Psoas muscle (tissue), 8 donors: ENCODE results near the gene SLC24A3. TPM values are rescaled to one million over a fixed set of nuclear protein-coding genes. Genes with fewer than 3 reads are reported as not detected.
"Not testable (repeated sequence)": the region's sequence is repeated elsewhere in the genome, so short reads cannot be mapped to it uniquely, and the experiment has no call there.

Experiments
- ATAC-seq, 4 donors: fragments of 200-7000 bp; cut with Tn5 transposase; one replicate each; pipeline ENCODE4 v1.9.1; 2020; ENCODE audit warnings: moderate library complexity in 3 of 4, mild to moderate bottlenecking in 2 of 4
- DNase-seq, 2 donors: peaks; one replicate each; pipeline ENCODE4 v3.0.0-alpha.2; 2020
- H3K27ac ChIP-seq: fragments of 200-600 bp; one replicate; pipeline ENCODE4 v1.8.0; 2022
- H3K27me3 ChIP-seq, 3 donors: fragments of 200-600 bp in 1 of 3; one replicate each; pipeline versions ENCODE4 v1.6.1 to v1.8.0; 2013 to 2022; ENCODE audit warnings: low read length in 2 of 3, mild to moderate bottlenecking in 2 of 3, moderate library complexity in 1 of 3; ENCODE audit not compliant: insufficient read depth in 3 of 3
- H3K36me3 ChIP-seq, 2 donors: fragments of 200-600 bp in 1 of 2; one replicate each; pipeline versions ENCODE4 v1.6.1 to v1.8.0; 2013 to 2022; ENCODE audit warnings: low read depth in 1 of 2, mild to moderate bottlenecking in 1 of 2, moderate library complexity in 1 of 2; ENCODE audit not compliant: insufficient read depth in 1 of 2
- H3K4me1 ChIP-seq: fragments of 200-600 bp; one replicate; pipeline ENCODE4 v1.8.0; 2022
- H3K4me3 ChIP-seq: fragments of 200-600 bp; one replicate; pipeline ENCODE4 v1.8.0; 2022; ENCODE audit warnings: mild to moderate bottlenecking
- H3K9me3 ChIP-seq: fragments of 200-600 bp; one replicate; pipeline ENCODE4 v1.8.0; 2022
- CTCF ChIP-seq: fragments of 200-600 bp; IDR thresholded peaks from one replicate; pipeline ENCODE4 v1.8.0; 2022; ENCODE audit warnings: antibody characterized with exemption
- WGBS, 3 donors: extraction: QIAGEN DNeasy Blood & Tissue Kit; methylation state at CpG; one replicate each; pipeline versions ENCODE4 v1.1.6 to v1.1.7; 2013; 5-methylcytosine and 5-hydroxymethylcytosine counted together
- intact Hi-C, 2 donors: fragments of 100-400 bp; cut with DNase I; formaldehyde crosslinking; loops; one replicate each; pipeline versions ENCODE4 v1.11.0 to v1.14.2; 2022
- polyA plus RNA-seq, 3 donors: library from polyadenylated mRNA; stranded (reverse); fragments of 200-250 nt; gene quantifications; one replicate each; pipeline ENCODE4 v1.2.3, GENCODE V29; 2013
- total RNA-seq, 4 donors: library from RNA; stranded (reverse); fragmentation: NEBNext Ultra II Directional in 2 of 4; extraction: Animal tissue kit (Norgen Biotek cat#: 25700) in 2 of 4; gene quantifications; one replicate each; pipeline versions ENCODE4 v1.2.1 to v1.2.4, GENCODE V29; 2021 to 2023
- donor health status: healthy with polysubstance abuse.
- donor health status: DM: no; HTN: no; CAD: no; lungs with moderate emphysema.
- donor health status: Bipolar disorder and iron deficiency.
- donor health status: healthy.
- donor health status: DM: yes; HTN: yes; CAD: no.
- donor health status: DM: no; HTN: no; CAD: no.
- donor health status: DM: no; HTN: no; CAD: no.
- donor health status: DM: yes; HTN: yes; CAD: no.

The SLC24A3 gene
- total and polyA plus RNA-seq, 7 donors, result 3.0 to 24.4 (median 8.2) TPM

- ATAC-seq (no peak), DNase-seq (no peak)
- Histone ChIP-seq H3K4me1 (no peaks in the 10 kb centered on the region), H3K4me3 (no peak overlapping the region), H3K36me3 (no peaks in the 10 kb centered on the region), H3K9me3 (no peaks in the 10 kb centered on the region), H3K27me3 (no peaks in the 10 kb centered on the region), H3K27ac (no peak overlapping the region)
- WGBS, 3 donors, result 64 to 90% (median 79%) methylated on average over 1 of the region's 1 CpG
- intact Hi-C loops, result no loop called here
- TF ChIP-seq CTCF, result no peak
Observed at GRCh38 chr20:19625426-19625825, 413.0 kb downstream of the SLC24A3 start.

GRCh38 chr20:19626896-19627295, 414.5 kb downstream of the SLC24A3 start:
- no peak for TF ChIP-seq CTCF
- H3K9me3 ChIP-seq, result no peaks in the 10 kb centered on the region
- DNase-seq (no peak), ATAC-seq (no peak)
- no peak overlapping the region for H3K27ac ChIP-seq
- intact Hi-C loops, result no loop called here
- no peaks in the 10 kb centered on the region for H3K36me3 ChIP-seq
- no peak overlapping the region for H3K4me3 ChIP-seq
- no peaks in the 10 kb centered on the region for H3K27me3 ChIP-seq
- H3K4me1 ChIP-seq, result no peaks in the 10 kb centered on the region
- 88 to 91% (median 89%) methylated on average over 5 of the region's 5 CpGs for WGBS, 3 donors

- peak; percentile 62 for TF ChIP-seq CTCF
- DNase-seq (no peak), ATAC-seq (peak; percentile 69 to 87 (median 78))
- no peaks in the 10 kb centered on the region for H3K9me3 ChIP-seq
- H3K27ac ChIP-seq, result no peak overlapping the region
- no peaks in the 10 kb centered on the region for H3K36me3 ChIP-seq
- WGBS, 3 donors, result 82 to 96% (median 85%) methylated on average over 1 to 2 of the region's 2 CpGs
- no peaks in the 10 kb centered on the region for H3K27me3 ChIP-seq
- intact Hi-C loops, result loop anchor here (2.0 kb wide), 1 partner anchor 34 kb away; no protein-coding TSS in a partner anchor
- H3K4me1 ChIP-seq, result no peaks in the 10 kb centered on the region
- no peak overlapping the region for H3K4me3 ChIP-seq
Observed at GRCh38 chr20:19628570-19629134, 416.2 kb downstream of the SLC24A3 start.

GRCh38 chr20:19631410-19631809, 419.0 kb downstream of the SLC24A3 start:
- TF ChIP-seq CTCF, result no peak
- intact Hi-C loops, result no loop called here

GRCh38 chr20:19633985-19634384, 421.5 kb downstream of the SLC24A3 start:
- Histone ChIP-seq H3K27ac (no peak overlapping the region), H3K36me3 (no peaks in the 10 kb centered on the region), H3K9me3 (no peaks in the 10 kb centered on the region), H3K4me1 (no peaks in the 10 kb centered on the region), H3K27me3 (no peaks in the 10 kb centered on the region), H3K4me3 (no peak overlapping the region)
- ATAC-seq, result peak in 3 of 4 donors; percentile 38 to 60 (median 48)
- no peak for DNase-seq
- 54 to 55% (median 55%) methylated on average over 3 of the region's 3 CpGs for WGBS, 3 donors
- no peak for TF ChIP-seq CTCF
- intact Hi-C loops, result no loop called here

More at GRCh38 chr20:19631410-19631809, 419.0 kb downstream of the SLC24A3 start:
- no peaks in the 10 kb centered on the region for H3K27me3 ChIP-seq
- no peak for DNase-seq
- H3K36me3 ChIP-seq, result no peaks in the 10 kb centered on the region
- WGBS, 3 donors, result 72 to 79% (median 77%) methylated on average over 5 of the region's 5 CpGs
- no peak for ATAC-seq
- H3K27ac ChIP-seq, result no peak overlapping the region
- no peaks in the 10 kb centered on the region for H3K9me3 ChIP-seq
- H3K4me1 ChIP-seq, result no peaks in the 10 kb centered on the region
- H3K4me3 ChIP-seq, result no peak overlapping the region

GRCh38 chr20:19639471-19640045, 427.1 kb downstream of the SLC24A3 start:
- ATAC-seq, H3K27me3 ChIP-seq, H3K27ac ChIP-seq, H3K9me3 ChIP-seq, DNase-seq, H3K36me3 ChIP-seq, H3K4me3 ChIP-seq, intact Hi-C loops: not testable (repeated sequence)
- 96 to 97% (median 97%) methylated on average over 23 to 32 of the region's 32 CpGs for WGBS, 3 donors
- peaks cover 11% of the 10 kb centered on the region for H3K4me1 ChIP-seq
